D721Med (cell line): ENCODE results near the gene PAX2.

Experiments
- DNase-seq: peaks from one replicate; pipeline ENCODE4 v3.0.0; 2011; ENCODE audit warnings: low spot score; ENCODE audit not compliant: insufficient read length
- FAIRE-seq: peaks from 2 replicates; lab custom pipeline; 2011; peaks lifted over from hg19 to GRCh38; lab: Jason Lieb, UNC
- TF ChIP-seq, protein P1 (sequence below): IDR thresholded peaks from 2 replicates; pipeline ENCODE4 v1.5.1; 2012; ENCODE audit warnings: mild to moderate bottlenecking, control low read depth; ENCODE audit not compliant: insufficient read depth; ENCODE audit errors: missing control alignments

PAX2 gene

DNA sequence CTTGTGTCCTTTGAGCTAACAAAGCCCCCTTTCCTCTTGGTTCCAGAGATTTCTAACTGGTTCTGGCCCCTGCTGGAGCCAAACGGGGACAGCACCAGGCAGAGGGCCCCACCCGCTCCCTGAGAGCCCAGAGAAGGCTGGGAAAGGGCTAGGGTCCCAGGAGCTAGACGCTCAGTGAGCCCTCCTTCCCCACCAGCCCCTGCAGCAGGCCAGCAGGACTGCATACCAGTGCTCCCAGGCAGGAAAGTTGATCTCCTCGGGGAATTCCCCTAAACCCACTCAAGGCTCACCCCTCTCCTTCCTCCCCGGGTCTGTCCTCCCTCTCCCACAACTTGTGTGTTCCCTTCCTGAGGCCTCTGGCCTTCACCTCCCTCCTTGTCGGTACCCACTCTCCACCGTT lies 47.7 kb downstream of the PAX2 start:
- DNase-seq (no peak), FAIRE-seq (no peak)
- TF ChIP-seq, protein P1, sequence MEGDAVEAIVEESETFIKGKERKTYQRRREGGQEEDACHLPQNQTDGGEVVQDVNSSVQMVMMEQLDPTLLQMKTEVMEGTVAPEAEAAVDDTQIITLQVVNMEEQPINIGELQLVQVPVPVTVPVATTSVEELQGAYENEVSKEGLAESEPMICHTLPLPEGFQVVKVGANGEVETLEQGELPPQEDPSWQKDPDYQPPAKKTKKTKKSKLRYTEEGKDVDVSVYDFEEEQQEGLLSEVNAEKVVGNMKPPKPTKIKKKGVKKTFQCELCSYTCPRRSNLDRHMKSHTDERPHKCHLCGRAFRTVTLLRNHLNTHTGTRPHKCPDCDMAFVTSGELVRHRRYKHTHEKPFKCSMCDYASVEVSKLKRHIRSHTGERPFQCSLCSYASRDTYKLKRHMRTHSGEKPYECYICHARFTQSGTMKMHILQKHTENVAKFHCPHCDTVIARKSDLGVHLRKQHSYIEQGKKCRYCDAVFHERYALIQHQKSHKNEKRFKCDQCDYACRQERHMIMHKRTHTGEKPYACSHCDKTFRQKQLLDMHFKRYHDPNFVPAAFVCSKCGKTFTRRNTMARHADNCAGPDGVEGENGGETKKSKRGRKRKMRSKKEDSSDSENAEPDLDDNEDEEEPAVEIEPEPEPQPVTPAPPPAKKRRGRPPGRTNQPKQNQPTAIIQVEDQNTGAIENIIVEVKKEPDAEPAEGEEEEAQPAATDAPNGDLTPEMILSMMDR, result no peak

DNA sequence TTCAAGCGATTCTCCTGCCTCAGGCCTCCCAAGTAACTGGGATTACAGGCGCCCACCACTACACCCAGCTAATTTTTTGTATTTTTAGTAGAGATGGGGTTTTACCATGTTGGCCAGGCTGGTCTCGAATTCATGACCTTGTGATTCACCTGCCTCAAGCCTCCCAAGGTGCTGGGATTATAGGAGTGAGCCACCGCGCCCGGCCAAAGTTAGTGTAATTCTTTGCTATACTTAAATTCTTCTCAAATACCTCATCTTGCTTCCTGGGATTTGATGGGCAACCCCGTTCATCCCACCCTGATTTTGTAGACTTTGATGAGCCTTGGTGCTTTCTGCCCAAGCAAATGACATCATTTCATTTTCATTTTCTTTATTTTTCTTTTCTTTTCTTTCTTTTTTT lies 54.5 kb downstream of the PAX2 start:
- no peak for FAIRE-seq
- TF ChIP-seq, protein P1, result no peak
- DNase-seq, result no peak

DNA sequence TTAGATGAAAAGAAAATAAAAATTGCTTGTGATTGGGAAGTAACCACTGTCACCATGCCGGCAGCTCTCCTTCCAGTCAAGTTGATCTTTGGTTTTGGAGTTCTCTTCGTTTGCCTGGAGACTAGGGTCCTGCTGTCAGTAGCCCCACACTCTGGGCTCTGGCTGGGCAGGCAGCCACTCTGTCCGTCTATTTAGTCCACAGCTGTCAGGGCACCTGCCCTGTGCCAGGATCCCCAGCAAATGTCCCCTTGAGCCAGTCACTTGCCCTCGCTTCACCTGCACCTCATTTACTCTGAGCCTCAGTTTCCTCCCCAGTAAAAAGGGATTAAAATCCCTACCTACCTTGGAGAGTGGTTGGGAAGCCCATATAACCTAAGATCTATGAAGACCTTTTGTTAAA lies 55.5 kb downstream of the PAX2 start:
- DNase-seq (no peak), FAIRE-seq (no peak)
- TF ChIP-seq, protein P1, result no peak

DNA sequence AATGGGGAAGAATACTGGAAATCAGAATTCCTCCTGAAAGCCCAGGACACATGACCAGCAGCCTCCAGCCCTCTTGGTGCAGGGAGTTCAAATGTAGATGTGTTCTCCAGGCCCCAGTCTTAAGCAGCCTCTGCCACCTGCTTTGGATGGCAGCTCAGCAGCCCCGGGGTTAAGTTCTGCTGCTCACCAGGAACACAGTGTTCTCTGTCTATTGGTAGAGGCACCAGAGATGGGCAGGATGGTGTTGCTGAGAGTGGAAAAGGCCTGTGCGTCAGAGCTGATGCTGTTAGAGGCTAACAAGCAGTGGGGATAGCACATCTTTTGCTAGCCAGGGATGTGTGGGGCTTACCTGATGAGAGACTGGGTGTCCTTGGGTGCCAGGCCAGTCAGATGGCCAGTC lies 56.8 kb downstream of the PAX2 start:
- FAIRE-seq (no peak), DNase-seq (no peak)
- TF ChIP-seq, protein P1, result no peak

DNA sequence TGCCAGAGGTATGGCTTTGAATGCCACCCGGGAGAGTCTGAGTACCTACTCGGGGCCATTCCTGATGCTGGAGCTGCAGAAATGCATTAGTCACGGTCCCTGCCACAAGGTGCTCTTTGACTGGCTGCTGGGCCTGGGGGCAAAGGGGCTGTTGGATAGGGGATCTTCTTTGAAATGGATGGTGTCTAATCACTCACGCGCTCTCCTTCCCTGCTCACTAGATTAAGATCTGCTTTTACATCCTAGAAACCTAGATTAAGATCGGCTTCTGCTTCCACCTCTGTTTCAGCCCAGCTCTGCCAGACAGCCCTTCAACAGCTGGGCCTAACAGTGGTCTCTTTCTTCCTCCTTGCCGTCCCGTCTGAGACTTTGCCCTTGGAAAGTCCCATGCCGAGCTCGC lies 57.2 kb downstream of the PAX2 start:
- FAIRE-seq (no peak), DNase-seq (no peak)
- TF ChIP-seq, protein P1, result no peak

DNA sequence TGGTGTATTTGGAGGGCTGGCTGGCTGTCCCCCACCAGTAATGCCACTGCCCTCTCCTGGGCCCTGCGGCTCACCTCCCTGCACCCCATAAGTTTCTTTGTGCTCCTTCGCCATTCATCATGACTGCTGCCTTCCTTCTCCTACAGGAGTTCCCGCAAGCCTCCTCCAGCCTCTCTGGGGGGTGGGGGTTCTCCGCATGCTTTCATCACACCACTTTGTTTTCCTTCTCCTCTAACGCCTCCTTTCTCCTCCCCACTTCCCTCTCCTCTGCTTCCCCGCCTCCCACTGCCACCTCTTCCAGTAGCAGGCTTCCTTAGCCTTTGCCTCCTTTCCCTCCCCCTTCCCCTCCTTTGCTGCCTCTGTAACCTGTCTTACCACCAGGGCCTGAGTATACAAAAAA lies 58.1 kb downstream of the PAX2 start:
- FAIRE-seq, result no peak

DNA sequence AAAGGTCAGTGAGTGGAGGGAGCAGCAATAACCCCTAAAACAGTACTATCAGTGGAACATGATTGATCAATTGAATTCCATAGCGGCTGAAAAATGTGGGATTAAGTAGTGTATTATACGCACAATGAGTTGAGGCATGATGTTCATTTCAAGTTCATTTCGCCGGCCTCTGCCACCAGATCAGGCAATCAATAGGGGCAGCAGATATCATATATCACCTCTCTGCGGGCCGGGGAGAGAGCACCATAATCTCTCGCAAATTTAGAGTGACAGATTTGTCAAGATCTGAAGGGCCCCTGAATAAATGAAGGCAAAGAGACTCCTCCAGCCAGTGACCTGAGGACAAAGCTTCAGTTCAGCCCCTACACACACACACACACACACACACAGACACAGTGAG lies 58.5 kb downstream of the PAX2 start:
- FAIRE-seq (no peak), DNase-seq (no peak)
- TF ChIP-seq, protein P1, result no peak

More for the DNA sequence above, 58.1 kb downstream of the PAX2 start:
- TF ChIP-seq, protein P1, result no peak
- no peak for DNase-seq
